Choroid plexus epithelial cell (primary cell): ENCODE data around the gene CFAP20.

Experiments
- DNase-seq: peaks from one replicate; pipeline ENCODE4 v3.0.0-alpha.2; 2010; ENCODE audit warnings: low read depth
- H3K4me3 ChIP-seq: 2 replicates; pipeline ENCODE4 v1.5.1; 2011; ENCODE audit warnings: low read depth, mild to moderate bottlenecking, control low read depth, low read length, moderate library complexity
- TF ChIP-seq, protein P1 (sequence below): conservative IDR thresholded peaks from 2 replicates; pipeline ENCODE4 v1.5.1; 2011; ENCODE audit warnings: low read depth, mild to moderate bottlenecking, control low read depth, inconsistent platforms, low read length, moderate library complexity

The CFAP20 gene

DNA sequence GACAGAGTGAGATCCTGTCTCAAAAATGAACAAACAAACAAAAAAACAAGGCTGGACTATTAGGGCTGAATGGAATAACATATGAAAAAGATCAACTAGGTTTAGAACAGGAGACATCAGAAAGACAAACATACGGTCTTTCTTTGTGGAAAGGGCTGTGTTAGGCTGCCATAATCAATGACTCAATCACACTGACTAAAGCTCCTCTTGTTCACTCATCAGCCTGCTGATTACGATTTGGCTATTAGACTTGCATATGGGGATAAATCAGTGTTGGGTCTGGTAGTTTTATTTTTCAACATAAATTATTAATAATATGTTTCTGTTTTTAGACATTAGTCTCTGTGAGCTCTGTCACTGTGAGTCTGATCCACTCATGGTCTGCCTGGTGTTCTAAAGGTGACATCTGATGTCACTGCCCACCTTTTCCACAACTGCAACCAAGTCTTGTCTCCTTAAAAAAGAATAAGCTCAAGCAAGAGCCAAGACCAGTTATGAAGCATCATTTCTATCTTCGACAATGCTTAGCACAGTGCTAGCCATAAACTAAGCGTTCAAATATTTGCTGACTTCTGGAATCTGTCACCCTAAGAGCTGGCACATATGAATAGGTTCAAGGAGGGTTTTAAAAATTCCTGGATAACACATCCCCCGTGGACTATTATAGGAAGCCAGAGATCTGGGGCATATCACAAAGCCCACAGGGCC is 10.2 kb downstream of the CFAP20 start:
- TF ChIP-seq, protein P1, sequence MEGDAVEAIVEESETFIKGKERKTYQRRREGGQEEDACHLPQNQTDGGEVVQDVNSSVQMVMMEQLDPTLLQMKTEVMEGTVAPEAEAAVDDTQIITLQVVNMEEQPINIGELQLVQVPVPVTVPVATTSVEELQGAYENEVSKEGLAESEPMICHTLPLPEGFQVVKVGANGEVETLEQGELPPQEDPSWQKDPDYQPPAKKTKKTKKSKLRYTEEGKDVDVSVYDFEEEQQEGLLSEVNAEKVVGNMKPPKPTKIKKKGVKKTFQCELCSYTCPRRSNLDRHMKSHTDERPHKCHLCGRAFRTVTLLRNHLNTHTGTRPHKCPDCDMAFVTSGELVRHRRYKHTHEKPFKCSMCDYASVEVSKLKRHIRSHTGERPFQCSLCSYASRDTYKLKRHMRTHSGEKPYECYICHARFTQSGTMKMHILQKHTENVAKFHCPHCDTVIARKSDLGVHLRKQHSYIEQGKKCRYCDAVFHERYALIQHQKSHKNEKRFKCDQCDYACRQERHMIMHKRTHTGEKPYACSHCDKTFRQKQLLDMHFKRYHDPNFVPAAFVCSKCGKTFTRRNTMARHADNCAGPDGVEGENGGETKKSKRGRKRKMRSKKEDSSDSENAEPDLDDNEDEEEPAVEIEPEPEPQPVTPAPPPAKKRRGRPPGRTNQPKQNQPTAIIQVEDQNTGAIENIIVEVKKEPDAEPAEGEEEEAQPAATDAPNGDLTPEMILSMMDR = no peak
- no peak overlapping the region for H3K4me3 ChIP-seq
- DNase-seq = no peak

DNA sequence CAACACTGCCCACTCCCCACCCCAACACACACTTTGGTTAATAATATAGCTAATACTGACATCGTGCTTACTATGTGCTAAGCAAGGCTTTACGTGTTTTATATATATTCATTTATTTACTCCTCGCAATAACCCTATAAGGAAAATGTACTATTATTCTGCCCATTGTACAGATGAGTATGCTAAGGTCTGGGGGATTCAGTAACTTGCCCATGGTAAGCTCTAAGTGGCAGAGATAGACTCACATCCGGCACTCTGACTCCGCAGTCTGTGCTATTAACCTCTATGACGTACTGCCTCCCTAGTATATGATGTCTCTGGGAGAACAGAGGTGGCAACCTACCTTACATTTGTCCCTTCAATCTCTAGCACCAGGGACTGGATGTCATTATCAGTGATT is 12.7 kb downstream of the CFAP20 start:
- no peak overlapping the region for H3K4me3 ChIP-seq
- TF ChIP-seq, protein P1 = no peak
- DNase-seq = no peak

- DNase-seq = no peak
- TF ChIP-seq, protein P1 = no peak
- H3K4me3 ChIP-seq = no peak overlapping the region
Observed at GRCh38 chr16:58116081-58116480, 13.1 kb downstream of the CFAP20 start.

DNA sequence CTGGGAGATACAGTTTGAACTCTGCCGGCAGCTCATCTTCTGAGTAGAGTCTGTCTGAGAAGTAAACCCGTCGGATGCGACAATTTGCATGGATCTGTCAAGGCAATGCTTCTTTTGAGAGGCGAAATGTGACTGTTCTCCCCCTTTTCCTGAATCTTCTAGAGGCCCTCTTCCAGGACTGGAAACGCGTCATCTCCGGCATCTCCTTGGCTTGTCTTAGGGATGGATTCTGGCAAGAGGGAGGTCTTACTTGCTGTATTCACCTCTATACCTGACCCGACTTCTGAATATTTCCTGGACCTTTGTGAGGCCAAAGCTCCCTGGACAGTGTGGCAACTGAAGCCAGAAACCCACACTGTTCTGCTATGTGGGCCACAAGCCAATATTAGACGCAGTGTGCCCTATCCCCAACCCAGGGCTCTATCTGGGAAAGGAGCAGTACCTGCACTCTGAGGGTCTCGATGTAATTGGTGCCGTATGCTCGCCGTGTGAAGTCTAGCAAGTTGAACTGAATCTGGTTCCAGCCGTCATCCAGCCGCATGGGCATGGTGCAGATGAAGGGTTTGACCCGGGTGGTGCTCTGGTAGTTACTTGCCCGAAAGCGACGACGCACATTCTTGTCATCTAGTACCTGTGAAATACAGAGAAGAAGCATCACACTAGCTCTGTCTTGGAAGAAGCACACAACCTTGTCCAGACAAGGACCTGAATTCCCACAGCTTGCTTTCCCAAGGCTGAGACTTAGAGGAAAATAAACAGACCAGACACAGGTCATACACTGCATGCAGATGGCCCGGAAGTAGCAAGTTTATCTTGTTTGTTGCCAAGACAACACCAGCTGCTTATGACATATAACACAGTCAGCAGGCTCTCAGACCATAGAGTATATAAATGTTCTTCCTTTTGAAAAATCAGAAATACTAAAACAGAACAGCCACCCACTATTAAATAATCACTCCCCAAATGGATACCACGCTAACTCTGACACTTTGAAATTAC is 14.1 kb downstream of the CFAP20 start:
- no peak overlapping the region for H3K4me3 ChIP-seq
- TF ChIP-seq, protein P1 = no peak
- DNase-seq = peak; percentile 85

DNA sequence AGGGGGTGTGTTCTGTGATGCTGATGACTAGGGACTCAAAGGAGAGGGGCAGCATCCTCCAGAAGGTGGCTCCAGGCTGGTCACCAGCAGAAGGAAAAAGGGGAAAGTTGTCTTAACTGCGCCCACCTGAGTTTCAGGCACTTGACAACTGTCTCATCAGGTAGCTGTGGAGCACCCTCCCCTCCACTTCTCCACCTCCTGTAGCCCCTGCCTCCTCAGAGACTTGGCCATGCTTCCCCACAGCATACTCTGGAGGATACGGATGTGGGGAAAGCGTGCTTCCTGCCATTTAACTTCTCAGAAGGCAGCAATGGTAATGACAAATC is 17.9 kb downstream of the CFAP20 start:
- TF ChIP-seq, protein P1 = no peak
- DNase-seq = no peak
- H3K4me3 ChIP-seq = no peak overlapping the region

- TF ChIP-seq, protein P1 = no peak
- no peak for DNase-seq
Observed at GRCh38 chr16:58110571-58111301, 18.4 kb downstream of the CFAP20 start.

More at GRCh38 chr16:58110571-58111301, 18.4 kb downstream of the CFAP20 start:
- no peak overlapping the region for H3K4me3 ChIP-seq
